GM12892 (cell line): ENCODE results near the gene NGEF.
"Not testable (repeated sequence)": the region's sequence is repeated elsewhere in the genome, so short reads cannot be mapped to it uniquely, and the experiment has no call there.

Experiments
- DNase-seq: peaks from one replicate; pipeline ENCODE4 v3.0.0; 2011; ENCODE audit not compliant: insufficient read length
- FAIRE-seq: peaks from 2 replicates; lab custom pipeline; 2011; peaks lifted over from hg19 to GRCh38; lab: Jason Lieb, UNC
- POLR2A ChIP-seq: IDR thresholded peaks from 2 replicates; pipeline ENCODE4 v1.6.1; 2011; ENCODE audit warnings: low read depth, low read length, control low read depth
- POLR2AphosphoS5 ChIP-seq: IDR thresholded peaks from 2 replicates; pipeline ENCODE4 v1.6.1; 2011; ENCODE audit warnings: low read depth, low read length, control low read depth
- TAF1 ChIP-seq: IDR thresholded peaks from 2 replicates; pipeline ENCODE4 v1.6.1; 2011; ENCODE audit warnings: low read depth, mild to moderate bottlenecking, control low read depth, low read length, borderline replicate concordance

NGEF gene

DNA sequence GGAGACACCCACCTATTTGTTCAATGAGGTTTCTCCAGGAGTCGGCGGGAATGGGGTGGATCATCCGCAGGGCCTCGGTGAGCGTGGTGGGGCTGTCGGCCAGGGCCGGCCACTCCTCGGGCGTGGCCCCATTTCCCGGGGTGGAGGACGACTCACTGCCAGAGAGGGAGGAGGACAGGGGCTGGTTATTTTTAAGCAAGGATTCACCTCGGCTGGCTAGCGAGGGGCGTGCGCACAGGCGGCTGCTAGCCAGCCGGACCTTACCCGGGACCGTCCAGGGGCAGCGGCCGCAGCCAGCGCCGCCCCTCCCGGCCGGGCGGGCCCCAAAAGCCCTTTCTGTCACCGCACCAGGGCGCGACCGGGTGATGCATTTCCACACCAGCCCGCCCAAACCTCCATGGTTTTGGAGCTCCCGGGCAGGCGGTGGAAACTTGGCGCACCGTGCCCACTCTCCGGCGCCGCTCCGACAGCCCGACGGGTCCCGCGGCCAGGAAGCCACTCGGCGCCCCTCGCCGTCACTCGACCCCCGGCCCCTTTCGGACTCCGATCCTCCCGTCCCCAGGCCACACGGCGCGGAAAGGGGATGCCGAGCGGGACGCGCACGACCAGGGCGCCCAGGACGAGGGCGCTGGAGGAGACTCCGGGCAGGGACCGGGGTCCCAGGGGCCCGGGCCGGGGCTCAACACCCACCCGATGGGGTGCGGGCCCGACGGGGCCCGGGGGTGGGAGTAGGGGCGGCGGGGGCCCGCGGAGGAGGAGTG is 85.8 kb downstream of the NGEF start:
- DNase-seq (no peak), FAIRE-seq (no peak)
- TF ChIP-seq POLR2AphosphoS5 (no peak), POLR2A (no peak), TAF1 (no peak)

DNA sequence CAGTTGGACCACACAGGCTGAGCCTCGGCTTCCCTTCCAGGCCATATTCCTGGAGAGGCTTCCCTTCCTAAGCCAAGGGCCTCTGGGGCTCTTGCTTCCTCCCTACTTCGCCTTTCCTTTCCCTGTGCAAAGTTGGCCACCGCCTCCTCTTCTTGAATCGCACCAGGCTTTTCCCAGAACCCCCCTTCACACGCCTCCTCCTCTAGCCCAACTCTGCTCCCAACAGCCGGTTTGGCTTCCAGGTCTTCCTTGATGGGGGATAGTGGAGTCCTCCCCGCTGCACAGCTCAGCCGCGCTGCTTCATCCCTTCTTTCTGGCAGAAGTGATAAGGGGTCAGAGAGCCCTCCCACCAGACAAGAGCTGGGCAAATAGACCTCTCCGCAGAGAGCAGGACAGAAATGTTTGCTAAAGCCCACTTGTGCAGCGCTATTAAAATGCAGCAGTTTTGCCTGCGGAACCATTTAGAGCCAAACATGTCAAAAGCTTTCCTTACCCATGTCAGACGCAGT is 86.6 kb downstream of the NGEF start:
- DNase-seq: no peak
- TF ChIP-seq POLR2AphosphoS5 (no peak), TAF1 (no peak), POLR2A (no peak)
- FAIRE-seq: no peak

DNA sequence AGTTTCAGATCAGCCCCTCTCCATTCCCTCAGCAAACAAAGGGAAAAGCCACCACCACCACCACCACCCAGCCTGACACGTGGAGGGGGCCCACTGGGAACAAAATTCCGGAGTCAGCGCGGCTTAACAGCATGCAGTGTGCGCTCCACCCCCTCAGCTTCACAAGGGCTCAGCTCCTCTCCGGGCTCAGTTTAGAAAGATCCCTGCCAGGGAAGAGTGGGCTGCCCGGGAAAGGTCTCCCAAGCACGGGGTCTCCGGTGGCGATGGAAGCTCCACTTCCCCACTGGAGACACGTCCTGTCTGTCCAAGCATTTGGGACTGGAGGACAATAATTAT is 87.3 kb downstream of the NGEF start:
- FAIRE-seq (no peak), DNase-seq (no peak)
- TF ChIP-seq POLR2A (no peak), POLR2AphosphoS5 (no peak), TAF1 (no peak)

DNA sequence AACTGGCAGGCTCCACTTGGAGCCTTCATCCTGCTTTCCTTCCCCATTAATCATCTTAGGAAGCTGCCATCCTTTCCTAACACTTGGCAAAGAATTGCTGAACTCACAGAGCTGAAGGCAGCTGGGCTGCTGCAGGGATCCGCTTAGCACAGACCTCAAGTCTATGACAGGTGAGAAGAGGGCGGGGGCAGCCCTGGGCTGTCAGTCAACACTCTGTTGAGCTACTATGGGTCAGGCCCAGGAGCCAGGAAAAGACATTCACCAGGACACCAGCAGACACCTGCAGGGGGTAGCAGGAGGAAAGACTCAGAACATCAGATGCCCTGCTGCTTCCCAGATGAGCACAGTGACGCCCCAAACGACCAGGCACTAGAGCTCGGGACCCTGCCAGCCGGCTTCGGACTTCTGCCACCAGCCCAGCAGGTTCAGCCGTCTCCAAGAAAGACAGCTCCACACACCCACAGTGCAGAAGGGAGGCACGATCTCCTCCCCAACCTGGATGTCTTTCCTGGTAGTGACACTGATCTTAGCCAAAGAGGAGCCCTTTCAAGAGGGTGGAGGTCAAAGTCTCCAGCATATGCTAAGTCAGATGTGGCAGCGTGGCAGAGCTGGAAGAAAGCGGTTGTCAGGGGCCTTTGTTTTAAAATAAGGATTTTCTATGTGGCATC is 87.8 kb downstream of the NGEF start:
- DNase-seq (no peak), FAIRE-seq (no peak)
- TF ChIP-seq TAF1: no peak

DNA sequence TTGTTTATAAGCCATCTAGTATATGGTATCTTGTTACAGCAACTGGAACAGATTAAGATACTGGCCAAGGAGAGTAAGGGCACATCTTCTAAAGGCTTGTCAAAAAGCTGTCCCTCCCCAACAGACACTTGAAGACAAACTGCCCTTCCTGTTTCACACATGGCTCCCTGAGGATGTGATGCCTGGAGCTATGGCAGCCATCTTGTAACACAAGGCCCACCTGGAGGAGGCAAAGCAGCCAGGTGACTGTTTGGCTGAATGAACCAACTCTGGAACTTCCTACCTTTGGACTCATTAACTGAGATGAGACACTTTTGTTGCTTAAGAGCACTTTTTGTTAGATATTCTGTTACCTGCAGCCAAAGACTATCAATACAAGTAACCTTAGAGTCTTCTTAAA is 88.6 kb downstream of the NGEF start:
- FAIRE-seq (no peak), DNase-seq (no peak)
- TF ChIP-seq TAF1 (no peak), POLR2AphosphoS5 (no peak), POLR2A (no peak)

DNA sequence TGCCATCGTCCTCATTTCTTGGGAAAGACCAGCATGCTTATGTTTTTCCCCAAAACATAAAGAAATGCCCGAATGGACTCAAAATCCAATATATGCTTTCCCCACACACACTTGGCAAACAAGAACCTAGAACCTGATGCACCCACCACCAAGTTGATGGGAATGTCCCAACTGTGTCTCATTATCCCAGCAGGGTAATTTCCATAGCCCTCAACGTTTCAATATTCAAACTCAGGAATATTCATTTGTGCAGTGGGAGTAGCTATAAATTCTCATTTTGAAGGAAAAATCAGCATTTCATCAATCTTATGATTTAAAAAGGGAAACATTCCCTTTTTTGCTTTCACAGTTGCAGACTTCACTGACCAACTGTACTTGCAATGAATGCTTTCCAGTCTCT is 92.3 kb downstream of the NGEF start:
- TF ChIP-seq TAF1 (no peak), POLR2AphosphoS5 (no peak), POLR2A (no peak)
- no peak for DNase-seq
- FAIRE-seq: no peak

DNA sequence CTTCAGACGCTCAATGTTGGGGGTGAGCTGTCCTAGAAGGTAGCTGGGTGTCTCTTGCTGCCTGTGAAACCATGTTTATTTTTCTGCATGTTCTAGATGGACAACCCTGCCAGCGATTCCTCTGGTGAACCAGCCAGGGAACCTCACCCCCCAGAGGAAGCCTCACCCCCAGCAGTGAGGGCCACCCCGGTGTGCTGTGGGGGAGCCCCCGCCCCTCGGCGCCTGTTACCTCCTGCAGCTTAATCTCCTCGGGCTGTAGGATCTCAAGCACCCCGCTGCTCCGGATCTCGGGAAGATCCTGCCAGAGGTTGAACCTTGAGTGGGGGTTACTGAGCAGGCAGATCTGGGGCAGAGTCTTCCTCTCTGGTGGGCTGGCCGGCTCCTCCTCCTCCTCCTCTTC is 93.0 kb downstream of the NGEF start:
- TF ChIP-seq TAF1 (no peak), POLR2AphosphoS5 (no peak), POLR2A (no peak)
- DNase-seq: no peak
- FAIRE-seq: no peak

DNA sequence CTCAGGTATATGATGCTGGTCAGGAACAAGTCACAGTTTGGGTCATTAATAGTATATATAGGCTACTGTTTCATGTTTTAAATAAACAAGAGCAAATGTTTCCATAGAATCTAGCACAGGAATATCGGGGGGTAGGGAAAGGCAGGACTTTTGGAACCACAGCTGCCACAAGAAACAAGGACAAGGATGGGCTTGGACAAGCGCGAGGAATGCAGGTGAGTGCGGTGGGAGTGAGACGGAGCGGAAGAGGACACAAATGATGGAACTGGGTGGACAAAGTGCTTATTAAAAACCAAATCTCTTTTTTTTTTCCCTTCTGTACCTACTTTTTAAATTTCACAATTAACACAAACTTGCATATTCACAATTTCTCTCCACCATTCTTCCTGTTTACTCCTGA is 93.9 kb downstream of the NGEF start:
- FAIRE-seq (no peak), DNase-seq (no peak)
- TF ChIP-seq POLR2AphosphoS5: no peak
- no peak for TF ChIP-seq TAF1
- TF ChIP-seq POLR2A: no peak

DNA sequence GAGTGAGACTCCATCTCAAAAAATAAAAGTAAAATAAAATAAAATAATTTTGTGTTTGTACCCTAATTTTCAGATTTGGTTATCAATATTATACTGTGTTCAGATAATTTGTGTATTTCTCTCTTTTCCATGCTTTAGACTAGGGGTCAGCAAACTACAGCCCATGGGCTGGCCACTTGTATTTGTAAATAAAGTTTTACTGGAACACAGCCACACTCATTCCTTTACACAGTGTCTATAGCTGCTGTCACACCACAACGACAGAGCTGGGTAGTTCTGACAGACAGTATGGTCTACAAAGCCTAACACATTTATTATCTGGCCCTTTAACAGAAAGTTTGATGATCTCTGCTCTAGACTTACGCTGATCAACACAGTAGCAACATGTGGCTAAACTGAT is 99.2 kb downstream of the NGEF start:
- TF ChIP-seq POLR2A (no peak), POLR2AphosphoS5 (no peak), TAF1 (no peak)
- DNase-seq: no peak
- no peak for FAIRE-seq

DNA sequence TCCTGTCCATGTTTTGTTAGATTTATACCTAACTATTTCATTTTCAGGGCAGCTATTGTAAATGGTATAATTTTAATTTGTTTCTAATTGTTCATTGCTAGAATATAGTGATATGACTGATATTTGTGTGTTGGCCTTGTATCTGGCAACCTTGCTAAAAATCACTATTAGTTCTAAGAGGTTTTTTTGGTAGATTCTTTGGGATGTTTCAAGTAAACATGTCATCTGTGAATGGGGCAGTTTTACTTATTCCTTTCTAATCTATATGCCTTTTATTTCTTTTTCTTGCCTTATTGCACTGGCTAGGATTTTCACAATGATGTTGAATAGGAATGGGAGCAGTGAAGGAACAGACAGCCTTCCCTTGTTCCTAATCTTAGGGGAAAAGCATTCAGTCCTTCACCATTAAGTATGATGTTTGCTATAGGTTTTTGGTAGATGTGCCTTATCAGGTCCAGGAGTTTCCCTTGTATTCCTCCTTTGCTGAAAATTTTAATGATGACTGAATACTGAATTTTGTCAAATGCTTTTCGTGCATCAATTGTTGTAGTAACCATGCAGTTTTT is 101.3 kb downstream of the NGEF start:
- no peak for TF ChIP-seq TAF1
- no peak for TF ChIP-seq POLR2AphosphoS5
- no peak for TF ChIP-seq POLR2A
- FAIRE-seq: no peak
- no peak for DNase-seq

DNA sequence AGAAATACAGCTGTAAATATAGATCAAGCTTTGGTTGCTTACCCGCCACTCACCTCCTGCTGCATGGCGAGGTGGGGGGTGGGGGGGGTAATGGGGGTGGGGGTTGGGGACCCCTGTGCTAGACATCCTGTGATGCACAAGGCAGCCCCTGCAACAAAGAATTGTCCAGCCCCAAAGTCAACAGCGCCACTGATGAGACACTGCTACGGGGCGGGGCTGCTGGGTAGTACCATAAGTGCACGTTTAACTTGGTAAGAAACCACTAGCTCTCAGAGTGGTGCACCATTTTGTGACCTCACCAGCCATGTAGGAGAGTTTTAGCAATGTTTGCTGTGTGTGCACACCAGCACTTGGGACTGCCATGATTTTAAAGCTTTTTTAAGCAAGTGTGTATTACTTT is 102.7 kb downstream of the NGEF start:
- DNase-seq (no peak), FAIRE-seq (no peak)
- TF ChIP-seq POLR2A: no peak
- TF ChIP-seq POLR2AphosphoS5: no peak
- no peak for TF ChIP-seq TAF1

DNA sequence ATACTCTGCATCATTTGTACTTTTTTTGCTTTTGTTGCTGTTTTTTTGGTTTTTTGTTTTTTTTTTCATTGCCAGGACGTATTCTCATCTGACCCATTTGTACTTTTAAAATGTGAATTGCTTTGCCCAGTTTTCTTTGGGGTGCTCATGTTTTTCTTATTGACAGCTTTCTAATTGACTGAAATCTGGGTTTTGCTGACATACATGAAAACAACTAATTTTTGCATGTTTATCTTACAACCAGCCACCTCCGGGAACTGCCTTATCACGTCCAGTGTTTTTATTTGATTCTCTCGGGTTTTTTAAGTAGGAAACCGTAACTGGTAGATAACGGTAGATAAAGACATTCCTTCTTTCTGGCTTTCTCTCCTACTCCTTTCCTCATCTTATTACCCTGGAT is 104.4 kb downstream of the NGEF start:
- DNase-seq: no peak
- no peak for FAIRE-seq
- TF ChIP-seq POLR2A: no peak
- TF ChIP-seq TAF1: no peak
- TF ChIP-seq POLR2AphosphoS5: no peak

DNA sequence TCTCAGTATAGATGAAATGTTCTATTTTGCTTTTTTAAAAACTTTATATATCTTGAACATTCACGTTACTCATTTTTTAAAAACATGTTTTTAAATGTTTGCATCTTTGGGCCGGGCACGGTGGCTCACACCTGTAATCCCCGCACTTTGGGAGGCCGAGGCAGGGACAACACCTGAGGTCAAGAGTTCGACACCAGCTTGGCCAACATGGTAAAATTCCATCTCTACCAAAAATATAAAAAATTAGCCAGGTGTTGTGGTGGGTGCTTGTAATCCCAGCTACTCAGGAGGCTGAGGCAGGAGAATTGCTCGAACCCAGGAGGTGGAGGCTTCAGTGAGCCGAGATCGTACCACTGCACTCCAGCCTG is 105.4 kb downstream of the NGEF start:
- DNase-seq, FAIRE-seq: not testable (repeated sequence)

DNA sequence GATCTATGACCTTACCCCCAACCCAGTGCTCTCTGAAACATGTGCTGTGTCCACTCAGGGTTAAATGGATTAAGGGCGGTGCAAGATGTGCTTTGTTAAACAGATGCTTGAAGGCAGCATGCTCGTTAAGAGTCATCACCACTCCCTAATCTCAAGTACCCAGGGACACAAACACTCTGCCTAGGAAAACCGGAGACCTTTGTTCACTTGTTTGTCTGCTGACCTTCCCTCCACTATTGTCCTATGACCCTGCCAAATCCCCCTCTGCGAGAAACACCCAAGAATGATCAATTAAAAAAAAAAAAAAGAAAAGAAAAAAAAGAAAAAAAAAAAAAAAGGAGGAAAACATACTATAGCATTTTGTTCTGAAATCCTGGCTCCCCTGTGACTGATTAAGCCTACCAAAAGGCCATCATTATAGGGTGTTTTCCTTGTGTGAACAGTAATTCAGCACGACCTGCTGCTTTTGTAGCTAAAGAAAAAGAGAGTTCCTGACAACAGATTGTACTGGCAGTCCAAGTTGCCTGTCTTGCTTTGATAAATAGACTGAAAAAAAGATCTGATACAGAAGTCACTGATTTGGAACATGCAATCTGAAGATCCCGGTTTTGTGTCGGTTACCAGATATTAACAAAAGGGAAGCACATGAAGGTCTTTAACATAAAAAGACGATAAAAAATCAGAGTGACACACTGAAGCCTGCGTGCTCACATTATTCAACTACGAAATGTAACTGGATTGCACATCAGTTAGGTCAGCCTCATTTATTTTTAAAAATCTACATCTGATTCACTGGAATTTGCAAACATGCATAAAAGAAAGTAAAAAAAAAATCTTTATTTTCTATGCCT is 106.0 kb downstream of the NGEF start:
- not testable (repeated sequence) for DNase-seq, FAIRE-seq
